Astrocyte (in vitro differentiated cells and primary cell): ENCODE results near the gene HNMT.

Experiments
- EZH2 ChIP-seq: IDR thresholded peaks from 2 replicates; pipeline ENCODE4 v1.6.1; 2012; ENCODE audit warnings: mild to moderate bottlenecking, low read length, inconsistent platforms; ENCODE audit not compliant: insufficient read depth
- TF ChIP-seq, protein P1 (sequence below): IDR thresholded peaks from 2 replicates; pipeline ENCODE4 v1.5.1; 2011; ENCODE audit warnings: low read depth, mild to moderate bottlenecking, inconsistent platforms, low read length, moderate library complexity; ENCODE audit not compliant: insufficient read depth

DNA sequence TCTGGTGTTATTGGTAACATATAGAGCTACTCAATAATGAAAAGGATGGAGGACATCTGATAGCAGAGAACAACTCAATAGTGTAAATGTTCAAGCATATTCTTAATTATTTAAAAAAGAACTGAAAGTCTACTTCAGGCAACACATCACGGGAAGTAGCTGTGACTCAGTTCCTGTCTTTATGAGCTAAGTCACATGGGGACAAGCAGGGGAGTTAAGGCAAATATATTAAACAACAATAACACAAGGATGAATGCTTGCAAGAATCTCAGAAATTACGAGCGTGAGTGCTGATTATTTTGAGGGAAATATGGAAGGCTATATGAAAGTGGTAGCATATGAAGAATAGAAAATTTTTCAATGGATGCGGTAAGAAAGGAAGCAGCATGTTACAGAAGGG lies 4.0 kb upstream of the HNMT start:
- TF ChIP-seq EZH2: no peak
- TF ChIP-seq, protein P1, sequence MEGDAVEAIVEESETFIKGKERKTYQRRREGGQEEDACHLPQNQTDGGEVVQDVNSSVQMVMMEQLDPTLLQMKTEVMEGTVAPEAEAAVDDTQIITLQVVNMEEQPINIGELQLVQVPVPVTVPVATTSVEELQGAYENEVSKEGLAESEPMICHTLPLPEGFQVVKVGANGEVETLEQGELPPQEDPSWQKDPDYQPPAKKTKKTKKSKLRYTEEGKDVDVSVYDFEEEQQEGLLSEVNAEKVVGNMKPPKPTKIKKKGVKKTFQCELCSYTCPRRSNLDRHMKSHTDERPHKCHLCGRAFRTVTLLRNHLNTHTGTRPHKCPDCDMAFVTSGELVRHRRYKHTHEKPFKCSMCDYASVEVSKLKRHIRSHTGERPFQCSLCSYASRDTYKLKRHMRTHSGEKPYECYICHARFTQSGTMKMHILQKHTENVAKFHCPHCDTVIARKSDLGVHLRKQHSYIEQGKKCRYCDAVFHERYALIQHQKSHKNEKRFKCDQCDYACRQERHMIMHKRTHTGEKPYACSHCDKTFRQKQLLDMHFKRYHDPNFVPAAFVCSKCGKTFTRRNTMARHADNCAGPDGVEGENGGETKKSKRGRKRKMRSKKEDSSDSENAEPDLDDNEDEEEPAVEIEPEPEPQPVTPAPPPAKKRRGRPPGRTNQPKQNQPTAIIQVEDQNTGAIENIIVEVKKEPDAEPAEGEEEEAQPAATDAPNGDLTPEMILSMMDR: no peak
